K562 (cell line): ENCODE measurements around the gene DCTN5. TPM values are rescaled to one million over a fixed set of nuclear protein-coding genes. Genes with fewer than 3 reads are reported as not detected.

Experiments used
- BCL6 ChIP-seq: fragments of 250-450 bp; sonication (Bioruptor Pico); IDR thresholded peaks from 2 replicates; pipeline ENCODE4 v1.4.0; 2020
- CBX2 ChIP-seq: fragments of 200-600 bp; sonication (generic); IDR thresholded peaks from one replicate; pipeline ENCODE4 v1.6.1; 2012; ENCODE audit warnings: mild to moderate bottlenecking, low read length, inconsistent platforms; ENCODE audit not compliant: insufficient read depth, poor library complexity, severe bottlenecking
- CSDE1 ChIP-seq, 2 experiments: fragments of 450-650 bp; IDR thresholded peaks; 2 replicates each; pipeline ENCODE4 v1.6.1; 2016; ENCODE audit warnings: mild to moderate bottlenecking in 1 of 2
- E2F8 ChIP-seq: fragments of 450-650 bp; IDR thresholded peaks from 2 replicates; pipeline ENCODE4 v1.7.1; 2018; ENCODE audit warnings: mild to moderate bottlenecking, low read depth; ENCODE audit not compliant: partially characterized antibody
- FOXJ2 ChIP-seq: fragments of 200-800 bp; sonication (Bioruptor generic); IDR thresholded peaks from 2 replicates; pipeline ENCODE4 v1.6.1; 2016; ENCODE audit warnings: missing genetic modification characterization, missing compliant biosample characterization
- HDAC8 ChIP-seq: fragments of 450-650 bp; IDR thresholded peaks from 2 replicates; pipeline ENCODE4 v1.6.1; 2016; ENCODE audit warnings: mild to moderate bottlenecking, missing genetic modification characterization, moderate library complexity, missing compliant biosample characterization
- MCM3 ChIP-seq: fragments of 450-650 bp; IDR thresholded peaks from 2 replicates; pipeline ENCODE4 v1.6.1; 2016
- MXI1 ChIP-seq: IDR thresholded peaks from 2 replicates; pipeline ENCODE4 v1.6.1; 2011; ENCODE audit warnings: low read depth, mild to moderate bottlenecking, improper control_type of control experiment, low read length
- NCOA1 ChIP-seq: fragments of 450-650 bp; IDR thresholded peaks from 2 replicates; pipeline ENCODE4 v1.6.1; 2016; ENCODE audit warnings: low read depth
- NR2F6 ChIP-seq: fragments of 450-650 bp; formaldehyde crosslinking; IDR thresholded peaks from 2 replicates; pipeline ENCODE4 v1.4.0; 2020; ENCODE audit warnings: mild to moderate bottlenecking
- POLR2B ChIP-seq: fragments of 450-650 bp; IDR thresholded peaks from 2 replicates; pipeline ENCODE4 v1.6.1; 2018; ENCODE audit warnings: low read depth; ENCODE audit not compliant: partially characterized antibody
- POLR2G ChIP-seq: fragments of 200-400 bp; formaldehyde crosslinking; IDR thresholded peaks from 2 replicates; pipeline ENCODE4 v1.6.1; 2017; ENCODE audit warnings: low read depth, mild to moderate bottlenecking, antibody characterized with exemption, low read length, moderate library complexity
- PPARD ChIP-seq: fragments of 250-450 bp; sonication (Bioruptor Pico); IDR thresholded peaks from 2 replicates; pipeline ENCODE4 v1.8.0; 2022; ENCODE audit warnings: inconsistent platforms, mild to moderate bottlenecking, moderate library complexity
- SLC30A9 ChIP-seq: fragments of 250-450 bp; sonication (Bioruptor Pico); IDR thresholded peaks from 2 replicates; pipeline ENCODE4 v1.8.0; 2022; ENCODE audit warnings: mild to moderate bottlenecking, moderate library complexity
- SMARCA4 ChIP-seq: fragments of 450-650 bp; IDR thresholded peaks from 2 replicates; pipeline ENCODE4 v1.6.1; 2016
- SNIP1 ChIP-seq: fragments of 450-650 bp; IDR thresholded peaks from 2 replicates; pipeline ENCODE4 v1.7.1; 2017; ENCODE audit warnings: low read depth, mild to moderate bottlenecking
- STAT5B ChIP-seq: fragments of 250-450 bp; sonication (Bioruptor Pico); IDR thresholded peaks from 2 replicates; pipeline ENCODE4 v1.8.0; 2021; ENCODE audit warnings: mild to moderate bottlenecking, inconsistent platforms
- TAF15 ChIP-seq: fragments of 200-400 bp; formaldehyde crosslinking; IDR thresholded peaks from 2 replicates; pipeline ENCODE4 v1.6.1; 2017; ENCODE audit warnings: mild to moderate bottlenecking, low read depth, low read length, moderate library complexity
- TCF3 ChIP-seq: sonication (generic); formaldehyde crosslinking; IDR thresholded peaks from 2 replicates; pipeline ENCODE4 v1.4.0; 2020; ENCODE audit warnings: mild to moderate bottlenecking, missing genetic modification reagents
- TRIM24 ChIP-seq, 2 experiments: fragments of 450-650 bp; IDR thresholded peaks; 2 replicates each; pipeline ENCODE4 v1.6.1; 2016
- XRCC4 ChIP-seq: IDR thresholded peaks from one replicate; pipeline ENCODE4 v1.6.1; 2011; ENCODE audit not compliant: insufficient read depth, insufficient read length; ENCODE audit errors: extremely low read depth
- ZBTB12 ChIP-seq: fragments of 250-450 bp; sonication (Bioruptor Pico); IDR thresholded peaks from 2 replicates; pipeline ENCODE4 v1.4.0; 2020
- ZKSCAN3 ChIP-seq: fragments of 250-450 bp; sonication (Bioruptor Pico); IDR thresholded peaks from 2 replicates; pipeline ENCODE4 v1.4.0; 2020
- ZNF57 ChIP-seq: fragments of 450-650 bp; formaldehyde crosslinking; IDR thresholded peaks from 2 replicates; pipeline ENCODE4 v1.4.0; 2020; ENCODE audit warnings: mild to moderate bottlenecking, moderate library complexity
- ZNF707 ChIP-seq: fragments of 250-450 bp; sonication (Bioruptor Pico); conservative IDR thresholded peaks from 2 replicates; pipeline ENCODE4 v1.8.0; 2022; ENCODE audit warnings: inconsistent platforms, mild to moderate bottlenecking, moderate library complexity
- ZNF778 ChIP-seq: fragments of 450-650 bp; formaldehyde crosslinking; IDR thresholded peaks from 2 replicates; pipeline ENCODE4 v1.4.0; 2020; ENCODE audit warnings: mild to moderate bottlenecking, moderate library complexity
- polyA plus RNA-seq, 8 experiments: library from polyadenylated mRNA; depleted of rRNA in 4 of 8; stranded (reverse) in 5 of 8; unstranded in 3 of 8; fragments of >200 nt; fragmentation: Nextera tagmentation in 2 of 8; fragmentation: Illumina TruSeq in 1 of 8; extraction: Ambion mirVana in 2 of 8; extraction: Trizol in 1 of 8; gene quantifications; 2 replicates each; pipeline versions ENCODE4 v1.2.1 to v1.2.3, GENCODE V29; 2011 to 2014; ENCODE audit warnings: inconsistent platforms in 1 of 8, missing spikeins in 1 of 8
- total RNA-seq, 7 experiments: library from RNA; depleted of rRNA in 6 of 7; stranded (reverse); fragments of >200 nt in 6 of 7; fragmentation: Illumina TruSeq in 2 of 7; extraction: Trizol in 2 of 7; gene quantifications; 2 replicates each; pipeline versions ENCODE4 v1.2.1 to v1.2.3, GENCODE V29; 2011 to 2021; ENCODE audit warnings: low replicate concordance in 1 of 7

DCTN5 gene
- total and polyA plus RNA-seq, 9 of the 15 experiments (the other 6 are each of a cell fraction or from before 2014, with no cell fraction given) = 35.8 to 149 (median 75.9) TPM

GRCh38 chr16:23597003-23597756 is 44.1 kb upstream of the DCTN5 start (continued):
- TF ChIP-seq ZNF57 (CRISPR knock-in tag) (peak; percentile 93), TAF15 (no peak), MXI1 (no peak), BCL6 (CRISPR knock-in tag) (peak; percentile 99), ZKSCAN3 (CRISPR knock-in tag) (peak; percentile 88), CBX2 (no peak), POLR2G (no peak), SLC30A9 (CRISPR knock-in tag) (peak; percentile 68; the same call in 1 of the 2 replicates), SNIP1 (no peak), SMARCA4 (peak; percentile 88), STAT5B (peak; percentile 97), TRIM24 (IDR thresholded peaks at IDR 0.05) (peak; percentile 62 to 66; a peak in 1 of 4 replicates), XRCC4 (no peak), ZNF778 (CRISPR knock-in tag) (no peak), POLR2B (peak; percentile 12), TCF3 (CRISPR knock-in tag) (no peak), FOXJ2 (tag) (peak; percentile 95), CSDE1 (IDR thresholded peaks at IDR 0.05) (no peak), PPARD (peak; percentile 95), ZBTB12 (CRISPR knock-in tag) (peak; percentile 90), E2F8 (peak; percentile 84), NR2F6 (peak; percentile 98), ZNF707 (CRISPR knock-in tag) (peak; percentile 92), MCM3 (no peak), NCOA1 (peak; percentile 54; the same call in 1 of the 2 replicates), HDAC8 (tag) (peak; percentile 99)
